ENCODE measurements around the gene TGFBR3. TPM values are rescaled to one million over a fixed set of nuclear protein-coding genes. Genes with fewer than 3 reads are reported as not detected.

TGFBR3 gene
- total and polyA plus RNA-seq, 2 of the 8 experiments (the other 6 are each of a cell fraction or from before 2014, with no cell fraction given): 2.0 to 6.1 TPM

- TF ChIP-seq, protein P1, sequence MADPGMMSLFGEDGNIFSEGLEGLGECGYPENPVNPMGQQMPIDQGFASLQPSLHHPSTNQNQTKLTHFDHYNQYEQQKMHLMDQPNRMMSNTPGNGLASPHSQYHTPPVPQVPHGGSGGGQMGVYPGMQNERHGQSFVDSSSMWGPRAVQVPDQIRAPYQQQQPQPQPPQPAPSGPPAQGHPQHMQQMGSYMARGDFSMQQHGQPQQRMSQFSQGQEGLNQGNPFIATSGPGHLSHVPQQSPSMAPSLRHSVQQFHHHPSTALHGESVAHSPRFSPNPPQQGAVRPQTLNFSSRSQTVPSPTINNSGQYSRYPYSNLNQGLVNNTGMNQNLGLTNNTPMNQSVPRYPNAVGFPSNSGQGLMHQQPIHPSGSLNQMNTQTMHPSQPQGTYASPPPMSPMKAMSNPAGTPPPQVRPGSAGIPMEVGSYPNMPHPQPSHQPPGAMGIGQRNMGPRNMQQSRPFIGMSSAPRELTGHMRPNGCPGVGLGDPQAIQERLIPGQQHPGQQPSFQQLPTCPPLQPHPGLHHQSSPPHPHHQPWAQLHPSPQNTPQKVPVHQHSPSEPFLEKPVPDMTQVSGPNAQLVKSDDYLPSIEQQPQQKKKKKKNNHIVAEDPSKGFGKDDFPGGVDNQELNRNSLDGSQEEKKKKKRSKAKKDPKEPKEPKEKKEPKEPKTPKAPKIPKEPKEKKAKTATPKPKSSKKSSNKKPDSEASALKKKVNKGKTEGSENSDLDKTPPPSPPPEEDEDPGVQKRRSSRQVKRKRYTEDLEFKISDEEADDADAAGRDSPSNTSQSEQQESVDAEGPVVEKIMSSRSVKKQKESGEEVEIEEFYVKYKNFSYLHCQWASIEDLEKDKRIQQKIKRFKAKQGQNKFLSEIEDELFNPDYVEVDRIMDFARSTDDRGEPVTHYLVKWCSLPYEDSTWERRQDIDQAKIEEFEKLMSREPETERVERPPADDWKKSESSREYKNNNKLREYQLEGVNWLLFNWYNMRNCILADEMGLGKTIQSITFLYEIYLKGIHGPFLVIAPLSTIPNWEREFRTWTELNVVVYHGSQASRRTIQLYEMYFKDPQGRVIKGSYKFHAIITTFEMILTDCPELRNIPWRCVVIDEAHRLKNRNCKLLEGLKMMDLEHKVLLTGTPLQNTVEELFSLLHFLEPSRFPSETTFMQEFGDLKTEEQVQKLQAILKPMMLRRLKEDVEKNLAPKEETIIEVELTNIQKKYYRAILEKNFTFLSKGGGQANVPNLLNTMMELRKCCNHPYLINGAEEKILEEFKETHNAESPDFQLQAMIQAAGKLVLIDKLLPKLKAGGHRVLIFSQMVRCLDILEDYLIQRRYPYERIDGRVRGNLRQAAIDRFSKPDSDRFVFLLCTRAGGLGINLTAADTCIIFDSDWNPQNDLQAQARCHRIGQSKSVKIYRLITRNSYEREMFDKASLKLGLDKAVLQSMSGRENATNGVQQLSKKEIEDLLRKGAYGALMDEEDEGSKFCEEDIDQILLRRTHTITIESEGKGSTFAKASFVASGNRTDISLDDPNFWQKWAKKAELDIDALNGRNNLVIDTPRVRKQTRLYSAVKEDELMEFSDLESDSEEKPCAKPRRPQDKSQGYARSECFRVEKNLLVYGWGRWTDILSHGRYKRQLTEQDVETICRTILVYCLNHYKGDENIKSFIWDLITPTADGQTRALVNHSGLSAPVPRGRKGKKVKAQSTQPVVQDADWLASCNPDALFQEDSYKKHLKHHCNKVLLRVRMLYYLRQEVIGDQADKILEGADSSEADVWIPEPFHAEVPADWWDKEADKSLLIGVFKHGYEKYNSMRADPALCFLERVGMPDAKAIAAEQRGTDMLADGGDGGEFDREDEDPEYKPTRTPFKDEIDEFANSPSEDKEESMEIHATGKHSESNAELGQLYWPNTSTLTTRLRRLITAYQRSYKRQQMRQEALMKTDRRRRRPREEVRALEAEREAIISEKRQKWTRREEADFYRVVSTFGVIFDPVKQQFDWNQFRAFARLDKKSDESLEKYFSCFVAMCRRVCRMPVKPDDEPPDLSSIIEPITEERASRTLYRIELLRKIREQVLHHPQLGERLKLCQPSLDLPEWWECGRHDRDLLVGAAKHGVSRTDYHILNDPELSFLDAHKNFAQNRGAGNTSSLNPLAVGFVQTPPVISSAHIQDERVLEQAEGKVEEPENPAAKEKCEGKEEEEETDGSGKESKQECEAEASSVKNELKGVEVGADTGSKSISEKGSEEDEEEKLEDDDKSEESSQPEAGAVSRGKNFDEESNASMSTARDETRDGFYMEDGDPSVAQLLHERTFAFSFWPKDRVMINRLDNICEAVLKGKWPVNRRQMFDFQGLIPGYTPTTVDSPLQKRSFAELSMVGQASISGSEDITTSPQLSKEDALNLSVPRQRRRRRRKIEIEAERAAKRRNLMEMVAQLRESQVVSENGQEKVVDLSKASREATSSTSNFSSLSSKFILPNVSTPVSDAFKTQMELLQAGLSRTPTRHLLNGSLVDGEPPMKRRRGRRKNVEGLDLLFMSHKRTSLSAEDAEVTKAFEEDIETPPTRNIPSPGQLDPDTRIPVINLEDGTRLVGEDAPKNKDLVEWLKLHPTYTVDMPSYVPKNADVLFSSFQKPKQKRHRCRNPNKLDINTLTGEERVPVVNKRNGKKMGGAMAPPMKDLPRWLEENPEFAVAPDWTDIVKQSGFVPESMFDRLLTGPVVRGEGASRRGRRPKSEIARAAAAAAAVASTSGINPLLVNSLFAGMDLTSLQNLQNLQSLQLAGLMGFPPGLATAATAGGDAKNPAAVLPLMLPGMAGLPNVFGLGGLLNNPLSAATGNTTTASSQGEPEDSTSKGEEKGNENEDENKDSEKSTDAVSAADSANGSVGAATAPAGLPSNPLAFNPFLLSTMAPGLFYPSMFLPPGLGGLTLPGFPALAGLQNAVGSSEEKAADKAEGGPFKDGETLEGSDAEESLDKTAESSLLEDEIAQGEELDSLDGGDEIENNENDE (IDR thresholded peaks at IDR 0.05; ENCODE audit: insufficient replicate concordance, low read length): no peak
- TF ChIP-seq JUND (IDR thresholded peaks at IDR 0.05; ENCODE audit: low read length) (no peak), RFX5 (IDR thresholded peaks at IDR 0.05; ENCODE audit: borderline replicate concordance, low read depth, low read length) (no peak)
Observed at GRCh38 chr1:91765880-91766443, 120.0 kb downstream of the TGFBR3 start (continued).

Measured in H1 (cell line).